HG03103 (cell line): Measurements from ENCODE around the gene TUBA3C.

Experiments used
- ATAC-seq: cut with Tn5 transposase; IDR thresholded peaks from one replicate; pipeline ENCODE4 v1.9.1; 2021; ENCODE audit warnings: low read depth; ENCODE audit not compliant: unreplicated experiment

The TUBA3C gene

GRCh38 chr13:19169496-19169895 is 12.1 kb downstream of the TUBA3C start:
- ATAC-seq: no peak

- no peak for ATAC-seq
Observed at GRCh38 chr13:19161308-19161707, 20.3 kb downstream of the TUBA3C start.

GRCh38 chr13:19159761-19160420 is 21.7 kb downstream of the TUBA3C start:
- no peak for ATAC-seq

GRCh38 chr13:19159181-19159580 is 22.4 kb downstream of the TUBA3C start:
- no peak for ATAC-seq

GRCh38 chr13:19158526-19159174 is 23.0 kb downstream of the TUBA3C start:
- ATAC-seq: no peak

- ATAC-seq: no peak
Observed at GRCh38 chr13:19158006-19158405, 23.6 kb downstream of the TUBA3C start.

- no peak for ATAC-seq
Observed at GRCh38 chr13:19157461-19157860, 24.2 kb downstream of the TUBA3C start.

- ATAC-seq: no peak
Observed at GRCh38 chr13:19156013-19156825, 25.4 kb downstream of the TUBA3C start.

GRCh38 chr13:19155321-19155861 is 26.2 kb downstream of the TUBA3C start:
- no peak for ATAC-seq

- ATAC-seq: no peak
Observed at GRCh38 chr13:19154843-19155242, 26.8 kb downstream of the TUBA3C start.

- no peak for ATAC-seq
Observed at GRCh38 chr13:19153782-19154450, 27.7 kb downstream of the TUBA3C start.

GRCh38 chr13:19152403-19152802 is 29.2 kb downstream of the TUBA3C start:
- ATAC-seq: no peak

- no peak for ATAC-seq
Observed at GRCh38 chr13:19151581-19152263, 29.9 kb downstream of the TUBA3C start.

GRCh38 chr13:19150712-19151228 is 30.9 kb downstream of the TUBA3C start:
- ATAC-seq: no peak

GRCh38 chr13:19150226-19150625 is 31.4 kb downstream of the TUBA3C start:
- no peak for ATAC-seq

GRCh38 chr13:19148561-19148960 is 33.1 kb downstream of the TUBA3C start:
- no peak for ATAC-seq
